ENCODE results near the gene ARHGAP20. TPM values are rescaled to one million over a fixed set of nuclear protein-coding genes. Genes with fewer than 3 reads are reported as not detected.

The ARHGAP20 gene
- total RNA-seq, 1 donor from 2014 or later = 0.05 TPM

DNA sequence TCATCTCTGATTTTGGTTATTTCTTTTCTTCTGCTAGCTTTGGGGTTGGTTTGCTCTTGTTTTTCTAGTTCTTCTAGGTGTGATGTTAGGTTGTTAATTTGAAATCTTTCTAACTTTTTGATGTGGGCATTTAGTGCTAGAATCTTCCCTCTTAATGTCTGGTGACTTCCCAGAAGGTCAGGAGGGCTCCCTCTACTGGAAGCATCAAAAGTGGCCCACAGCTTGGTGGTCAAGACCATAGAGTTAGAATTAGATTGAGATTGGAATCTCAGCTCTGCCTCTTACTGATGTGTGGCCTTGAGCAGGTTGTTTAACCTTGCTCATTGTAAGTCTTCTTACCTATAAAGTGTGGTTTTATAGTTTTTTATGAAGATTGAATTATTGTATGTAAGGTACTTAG lies 183.2 kb downstream of the ARHGAP20 start:
- no peak for DNase-seq (ENCODE audit: low read depth)

- no peak for DNase-seq (ENCODE audit: low read depth)
Observed at GRCh38 chr11:110527146-110527545, 185.1 kb downstream of the ARHGAP20 start.
